HG03025 (cell line): Measurements from ENCODE around the gene FGF2.
"Not testable (repeated sequence)": the region's sequence is repeated elsewhere in the genome, so short reads cannot be mapped to it uniquely, and the experiment has no call there.

Experiments used
- ATAC-seq: cut with Tn5 transposase; IDR thresholded peaks from one replicate; pipeline ENCODE4 v1.9.1; 2021; ENCODE audit warnings: mild to moderate bottlenecking, moderate library complexity; ENCODE audit not compliant: unreplicated experiment, low FRiP score

Gene FGF2

GRCh38 chr4:122917731-122918130 is 91.1 kb downstream of the FGF2 start:
- no peak for ATAC-seq

- ATAC-seq: no peak
Observed at GRCh38 chr4:122920473-122920872, 93.8 kb downstream of the FGF2 start.

GRCh38 chr4:122921300-122921699 is 94.7 kb downstream of the FGF2 start:
- no peak for ATAC-seq

GRCh38 chr4:122921971-122922876 is 95.6 kb downstream of the FGF2 start, which contains the start of gene NUDT6:
Gene NUDT6, minus strand, starts transcription at chr4:122922597. Its CDS starts 25 bp downstream, at chr4:122922572.
- ATAC-seq: peak; percentile 74

- ATAC-seq: peak; percentile 98
Observed at GRCh38 chr4:122922877-122923511, 96.4 kb downstream of the FGF2 start.

- no peak for ATAC-seq
Observed at GRCh38 chr4:122928930-122929329, 102.3 kb downstream of the FGF2 start.

- no peak for ATAC-seq
Observed at GRCh38 chr4:122930862-122931261, 104.2 kb downstream of the FGF2 start.

- ATAC-seq: no peak
Observed at GRCh38 chr4:122932763-122933162, 106.1 kb downstream of the FGF2 start.

- ATAC-seq: not testable (repeated sequence)
Observed at GRCh38 chr4:122945136-122945535, 118.5 kb downstream of the FGF2 start.

GRCh38 chr4:122946142-122946541 is 119.5 kb downstream of the FGF2 start:
- ATAC-seq: no peak
